ENCODE data around the gene NES. TPM values are rescaled to one million over a fixed set of nuclear protein-coding genes. Genes with fewer than 3 reads are reported as not detected.

The NES gene
- total and polyA plus RNA-seq, 2 of the 8 experiments (the other 6 are each of a cell fraction or from before 2014, with no cell fraction given) = 13.3 to 135 TPM

DNA sequence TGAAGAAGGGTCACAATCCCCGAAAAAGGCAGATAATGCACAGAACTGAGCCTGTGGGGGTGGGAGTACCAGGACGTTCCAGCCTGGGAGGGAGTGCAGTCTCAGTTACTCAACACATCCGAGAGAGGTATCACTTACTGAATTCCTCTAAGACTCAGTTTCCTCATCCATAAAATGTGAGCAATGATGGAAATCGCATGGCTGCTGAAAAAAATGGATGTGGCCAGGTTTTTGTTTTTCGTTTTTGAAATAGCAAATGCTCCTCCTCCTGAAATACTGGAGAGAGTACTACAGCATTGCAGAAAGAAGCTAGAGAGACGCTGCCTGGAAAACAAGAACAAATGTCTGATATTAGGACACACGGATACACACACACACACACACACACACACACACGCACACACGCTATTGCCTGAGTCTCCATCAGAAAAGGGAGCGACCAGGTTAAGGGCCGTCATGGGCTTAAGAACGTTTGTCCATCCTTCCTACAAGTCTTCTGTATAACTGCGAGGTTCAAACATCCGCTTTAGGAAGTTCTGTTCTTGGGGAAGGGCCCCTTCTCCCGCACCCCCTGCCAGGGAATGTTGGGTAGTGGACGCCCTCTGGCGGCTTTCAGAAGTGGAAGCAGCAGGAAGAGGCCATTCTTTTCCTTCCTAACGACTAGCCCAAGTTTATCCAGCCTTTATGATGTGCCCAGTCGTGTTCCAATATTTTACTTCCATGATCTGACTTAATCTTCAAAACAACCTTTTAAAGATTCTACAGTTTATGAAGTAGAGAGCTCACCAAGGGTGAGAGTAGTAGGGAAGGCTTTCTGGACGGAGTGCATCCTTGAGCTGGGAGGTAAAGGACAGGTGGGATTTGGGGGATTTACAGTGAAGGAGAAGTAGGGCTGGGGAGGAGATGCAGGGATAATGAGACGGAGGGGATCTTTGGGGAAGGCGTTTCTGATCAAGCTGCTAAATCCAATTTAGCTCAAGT is 699 bp upstream of the NES start (continued):
- TF ChIP-seq, protein P1, sequence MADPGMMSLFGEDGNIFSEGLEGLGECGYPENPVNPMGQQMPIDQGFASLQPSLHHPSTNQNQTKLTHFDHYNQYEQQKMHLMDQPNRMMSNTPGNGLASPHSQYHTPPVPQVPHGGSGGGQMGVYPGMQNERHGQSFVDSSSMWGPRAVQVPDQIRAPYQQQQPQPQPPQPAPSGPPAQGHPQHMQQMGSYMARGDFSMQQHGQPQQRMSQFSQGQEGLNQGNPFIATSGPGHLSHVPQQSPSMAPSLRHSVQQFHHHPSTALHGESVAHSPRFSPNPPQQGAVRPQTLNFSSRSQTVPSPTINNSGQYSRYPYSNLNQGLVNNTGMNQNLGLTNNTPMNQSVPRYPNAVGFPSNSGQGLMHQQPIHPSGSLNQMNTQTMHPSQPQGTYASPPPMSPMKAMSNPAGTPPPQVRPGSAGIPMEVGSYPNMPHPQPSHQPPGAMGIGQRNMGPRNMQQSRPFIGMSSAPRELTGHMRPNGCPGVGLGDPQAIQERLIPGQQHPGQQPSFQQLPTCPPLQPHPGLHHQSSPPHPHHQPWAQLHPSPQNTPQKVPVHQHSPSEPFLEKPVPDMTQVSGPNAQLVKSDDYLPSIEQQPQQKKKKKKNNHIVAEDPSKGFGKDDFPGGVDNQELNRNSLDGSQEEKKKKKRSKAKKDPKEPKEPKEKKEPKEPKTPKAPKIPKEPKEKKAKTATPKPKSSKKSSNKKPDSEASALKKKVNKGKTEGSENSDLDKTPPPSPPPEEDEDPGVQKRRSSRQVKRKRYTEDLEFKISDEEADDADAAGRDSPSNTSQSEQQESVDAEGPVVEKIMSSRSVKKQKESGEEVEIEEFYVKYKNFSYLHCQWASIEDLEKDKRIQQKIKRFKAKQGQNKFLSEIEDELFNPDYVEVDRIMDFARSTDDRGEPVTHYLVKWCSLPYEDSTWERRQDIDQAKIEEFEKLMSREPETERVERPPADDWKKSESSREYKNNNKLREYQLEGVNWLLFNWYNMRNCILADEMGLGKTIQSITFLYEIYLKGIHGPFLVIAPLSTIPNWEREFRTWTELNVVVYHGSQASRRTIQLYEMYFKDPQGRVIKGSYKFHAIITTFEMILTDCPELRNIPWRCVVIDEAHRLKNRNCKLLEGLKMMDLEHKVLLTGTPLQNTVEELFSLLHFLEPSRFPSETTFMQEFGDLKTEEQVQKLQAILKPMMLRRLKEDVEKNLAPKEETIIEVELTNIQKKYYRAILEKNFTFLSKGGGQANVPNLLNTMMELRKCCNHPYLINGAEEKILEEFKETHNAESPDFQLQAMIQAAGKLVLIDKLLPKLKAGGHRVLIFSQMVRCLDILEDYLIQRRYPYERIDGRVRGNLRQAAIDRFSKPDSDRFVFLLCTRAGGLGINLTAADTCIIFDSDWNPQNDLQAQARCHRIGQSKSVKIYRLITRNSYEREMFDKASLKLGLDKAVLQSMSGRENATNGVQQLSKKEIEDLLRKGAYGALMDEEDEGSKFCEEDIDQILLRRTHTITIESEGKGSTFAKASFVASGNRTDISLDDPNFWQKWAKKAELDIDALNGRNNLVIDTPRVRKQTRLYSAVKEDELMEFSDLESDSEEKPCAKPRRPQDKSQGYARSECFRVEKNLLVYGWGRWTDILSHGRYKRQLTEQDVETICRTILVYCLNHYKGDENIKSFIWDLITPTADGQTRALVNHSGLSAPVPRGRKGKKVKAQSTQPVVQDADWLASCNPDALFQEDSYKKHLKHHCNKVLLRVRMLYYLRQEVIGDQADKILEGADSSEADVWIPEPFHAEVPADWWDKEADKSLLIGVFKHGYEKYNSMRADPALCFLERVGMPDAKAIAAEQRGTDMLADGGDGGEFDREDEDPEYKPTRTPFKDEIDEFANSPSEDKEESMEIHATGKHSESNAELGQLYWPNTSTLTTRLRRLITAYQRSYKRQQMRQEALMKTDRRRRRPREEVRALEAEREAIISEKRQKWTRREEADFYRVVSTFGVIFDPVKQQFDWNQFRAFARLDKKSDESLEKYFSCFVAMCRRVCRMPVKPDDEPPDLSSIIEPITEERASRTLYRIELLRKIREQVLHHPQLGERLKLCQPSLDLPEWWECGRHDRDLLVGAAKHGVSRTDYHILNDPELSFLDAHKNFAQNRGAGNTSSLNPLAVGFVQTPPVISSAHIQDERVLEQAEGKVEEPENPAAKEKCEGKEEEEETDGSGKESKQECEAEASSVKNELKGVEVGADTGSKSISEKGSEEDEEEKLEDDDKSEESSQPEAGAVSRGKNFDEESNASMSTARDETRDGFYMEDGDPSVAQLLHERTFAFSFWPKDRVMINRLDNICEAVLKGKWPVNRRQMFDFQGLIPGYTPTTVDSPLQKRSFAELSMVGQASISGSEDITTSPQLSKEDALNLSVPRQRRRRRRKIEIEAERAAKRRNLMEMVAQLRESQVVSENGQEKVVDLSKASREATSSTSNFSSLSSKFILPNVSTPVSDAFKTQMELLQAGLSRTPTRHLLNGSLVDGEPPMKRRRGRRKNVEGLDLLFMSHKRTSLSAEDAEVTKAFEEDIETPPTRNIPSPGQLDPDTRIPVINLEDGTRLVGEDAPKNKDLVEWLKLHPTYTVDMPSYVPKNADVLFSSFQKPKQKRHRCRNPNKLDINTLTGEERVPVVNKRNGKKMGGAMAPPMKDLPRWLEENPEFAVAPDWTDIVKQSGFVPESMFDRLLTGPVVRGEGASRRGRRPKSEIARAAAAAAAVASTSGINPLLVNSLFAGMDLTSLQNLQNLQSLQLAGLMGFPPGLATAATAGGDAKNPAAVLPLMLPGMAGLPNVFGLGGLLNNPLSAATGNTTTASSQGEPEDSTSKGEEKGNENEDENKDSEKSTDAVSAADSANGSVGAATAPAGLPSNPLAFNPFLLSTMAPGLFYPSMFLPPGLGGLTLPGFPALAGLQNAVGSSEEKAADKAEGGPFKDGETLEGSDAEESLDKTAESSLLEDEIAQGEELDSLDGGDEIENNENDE (IDR thresholded peaks at IDR 0.05; ENCODE audit: insufficient replicate concordance, low read length) = no peak
- TF ChIP-seq SUZ12 (IDR thresholded peaks at IDR 0.05; ENCODE audit: low read length) (no peak), ASH2L (IDR thresholded peaks at IDR 0.05; ENCODE audit: low read length) (no peak), KDM4A (IDR thresholded peaks at IDR 0.05; ENCODE audit: low read depth, low read length, severe bottlenecking) (no peak)
